Measurements from ENCODE around the gene SETBP1. TPM values are rescaled to one million over a fixed set of nuclear protein-coding genes. Genes with fewer than 3 reads are reported as not detected.

The SETBP1 gene
- total and polyA plus RNA-seq, 9 of the 15 experiments (the other 6 are each of a cell fraction or from before 2014, with no cell fraction given) = under 0.01 to 0.13 (median 0.04) TPM

- no peak overlapping the region for H3K9ac ChIP-seq (ENCODE audit: insufficient read depth in 1 of 2, low read depth in 2 of 2, low read length in 2 of 2)
- WGBS (ENCODE audit: insufficient coverage, low coverage, missing lambda C conversion rate) = 5% methylated on average over 2 of the region's 6 CpGs
- no peaks in the 10 kb centered on the region for H3K9me1 ChIP-seq (ENCODE audit: control insufficient read depth, insufficient read depth, low read length)
- H3K79me2 ChIP-seq (ENCODE audit: control insufficient read depth, insufficient read depth, low read length) = no peaks in the 10 kb centered on the region
- no peak overlapping the region for H3K4me3 ChIP-seq
- H2AFZ ChIP-seq (ENCODE audit: low read depth, low read length) = no peak overlapping the region
- no peaks in the 10 kb centered on the region for H3K9me3 ChIP-seq (replicated peaks; ENCODE audit: control insufficient read depth, insufficient read depth, low read depth, low read length)
- no peaks in the 10 kb centered on the region for H3K36me3 ChIP-seq (ENCODE audit: control insufficient read depth, insufficient read depth, low read length)
- POLR2A ChIA-PET = interaction anchor here (0.5 kb wide), 1 partner anchor 12 kb away, joined by 3 read pairs; no protein-coding TSS in a partner anchor
- CTCF ChIA-PET (ENCODE audit: low intra/inter-chr PET ratio) = no interaction called here
- DNase-seq (ENCODE audit: extremely low read depth in 1 of 4, low spot score in 3 of 4) (no peak), FAIRE-seq (no peak), ATAC-seq (no peak)
- H3K27ac ChIP-seq (ENCODE audit: extremely low read depth, low read depth, low read length) = no peak overlapping the region
- H3K27me3 ChIP-seq (ENCODE audit: control insufficient read depth in 2 of 2, insufficient read depth in 2 of 2, low read length in 2 of 2) = no peaks in the 10 kb centered on the region
- in situ Hi-C loops (cut with MboI) (no loop called here), intact Hi-C loops (cut with micrococcal nuclease) (no loop called here)
- H3K4me1 ChIP-seq (replicated peaks in 1 of 2; ENCODE audit: control insufficient read depth in 2 of 2, insufficient read depth in 2 of 2, low read length in 2 of 2) = no peaks in the 10 kb centered on the region
- no peaks in the 10 kb centered on the region for H4K20me1 ChIP-seq (replicated peaks; ENCODE audit: control insufficient read depth, insufficient read depth, low read length)
- BruUV-seq (replicated peaks) = no TSS peak
- H3K4me2 ChIP-seq (ENCODE audit: insufficient read depth, low read length) = no peak overlapping the region
- TF ChIP-seq CEBPZ (IDR thresholded peaks at IDR 0.05; ENCODE audit: borderline replicate concordance, low read depth, low read length) (no peak), ZNF253 (CRISPR knock-in tag; conservative IDR thresholded peaks at IDR 0.05) (no peak), ETV1 (tag; conservative IDR thresholded peaks at IDR 0.05; ENCODE audit: low read depth) (no peak), TARDBP (IDR thresholded peaks at IDR 0.05) (no peak), SFPQ (IDR thresholded peaks at IDR 0.05; ENCODE audit: low read depth, low read length) (no peak), ZBTB11 (CRISPR knock-in tag; IDR thresholded peaks at IDR 0.05) (no peak)
These were observed 232.2 kb downstream of the SETBP1 start for GRCh38 chr18:44912740-44913478.
